Upper lobe of left lung (tissue), 6 donors: ENCODE data around the gene S100A2. TPM values are rescaled to one million over a fixed set of nuclear protein-coding genes. Genes with fewer than 3 reads are reported as not detected.
A peak's percentile ranks its signal among the peaks of the same experiment; 100 is the strongest.

ENCODE experiments used
- ATAC-seq, 2 donors: fragments of 200-7000 bp; cut with Tn5 transposase; one replicate each; pipeline ENCODE4 v1.9.1; 2022; ENCODE audit warnings: mild to moderate bottlenecking in 2 of 2, moderate library complexity in 2 of 2; ENCODE audit not compliant: low FRiP score in 2 of 2
- DNase-seq, 2 donors: peaks; one replicate each; pipeline ENCODE4 v3.0.0-alpha.2; 2019 to 2020
- H3K27ac ChIP-seq, 4 donors: fragments of 200-600 bp; sonication (generic); one replicate each; pipeline ENCODE4 v1.5.1; 2016 to 2019
- H3K27me3 ChIP-seq, 4 donors: fragments of 200-600 bp; sonication (generic); one replicate each; pipeline ENCODE4 v1.5.1; 2017 to 2019
- H3K36me3 ChIP-seq, 4 donors: fragments of 200-600 bp; sonication (generic); one replicate each; pipeline ENCODE4 v1.5.1; 2016 to 2019
- H3K4me1 ChIP-seq, 4 donors: fragments of 200-600 bp; sonication (generic); one replicate each; pipeline ENCODE4 v1.5.1; 2018 to 2019
- H3K4me3 ChIP-seq, 4 donors: fragments of 200-600 bp; sonication (generic); one replicate each; pipeline ENCODE4 v1.5.1; 2017 to 2019; ENCODE audit warnings: mild to moderate bottlenecking in 2 of 4, moderate library complexity in 1 of 4
- H3K9me3 ChIP-seq, 4 donors: fragments of 200-600 bp; sonication (generic); one replicate each; pipeline ENCODE4 v1.5.1; 2018 to 2019
- EP300 ChIP-seq, 4 donors: sonication (generic); formaldehyde crosslinking; IDR thresholded peaks; one replicate each; pipeline ENCODE4 v1.5.1; 2017; ENCODE audit warnings: antibody characterized with exemption in 4 of 4, control low read depth in 2 of 4
- POLR2A ChIP-seq, 4 donors: fragments of 450-650 bp; IDR thresholded peaks; one replicate each; pipeline ENCODE4 v1.5.1; 2016 to 2017; ENCODE audit warnings: antibody characterized with exemption in 4 of 4, mild to moderate bottlenecking in 2 of 4
- POLR2AphosphoS5 ChIP-seq, 2 donors: sonication (generic); formaldehyde crosslinking; IDR thresholded peaks; one replicate each; pipeline ENCODE4 v1.5.1; 2017; ENCODE audit warnings: antibody characterized with exemption in 2 of 2
- WGBS, 2 donors: methylation state at CpG; one replicate each; pipeline ENCODE4 v1.1.5; 2017 to 2018; 5-methylcytosine and 5-hydroxymethylcytosine counted together
- total RNA-seq, 6 donors: library from RNA; depleted of rRNA in 4 of 6; stranded (reverse); fragments of >200 nt in 4 of 6; gene quantifications; one replicate each; pipeline versions ENCODE4 v1.1.0 to v1.2.1, GENCODE V29; 2016 to 2021
- TF ChIP-seq, protein P1 (sequence below), 6 experiments: fragments of 450-650 bp in 4 of 6; fragments of 200-600 bp in 2 of 6; sonication (generic) in 2 of 6; IDR thresholded peaks; one replicate each; pipeline ENCODE4 v1.5.1; 2016 to 2019; ENCODE audit warnings: antibody characterized with exemption in 6 of 6
- donor health status: DM: no; HTN: no; CAD: no; lungs with moderate emphysema.
- donor health status: DM: no; HTN: yes; CAD: no; lungs with severe emphysema.

S100A2 gene
- total RNA-seq, 6 donors from 2014 or later: 2.0 to 12.0 (median 7.9) TPM; not detected in 1

- peak overlapping the region; percentile 86 to 99 (median 96) for H3K27ac ChIP-seq
- no peaks in the 10 kb centered on the region for H3K9me3 ChIP-seq
- TF ChIP-seq POLR2AphosphoS5 (IDR thresholded peaks at IDR 0.05) (no peak), EP300 (IDR thresholded peaks at IDR 0.05) (no peak), POLR2A (IDR thresholded peaks at IDR 0.05) (no peak)
- TF ChIP-seq, protein P1, sequence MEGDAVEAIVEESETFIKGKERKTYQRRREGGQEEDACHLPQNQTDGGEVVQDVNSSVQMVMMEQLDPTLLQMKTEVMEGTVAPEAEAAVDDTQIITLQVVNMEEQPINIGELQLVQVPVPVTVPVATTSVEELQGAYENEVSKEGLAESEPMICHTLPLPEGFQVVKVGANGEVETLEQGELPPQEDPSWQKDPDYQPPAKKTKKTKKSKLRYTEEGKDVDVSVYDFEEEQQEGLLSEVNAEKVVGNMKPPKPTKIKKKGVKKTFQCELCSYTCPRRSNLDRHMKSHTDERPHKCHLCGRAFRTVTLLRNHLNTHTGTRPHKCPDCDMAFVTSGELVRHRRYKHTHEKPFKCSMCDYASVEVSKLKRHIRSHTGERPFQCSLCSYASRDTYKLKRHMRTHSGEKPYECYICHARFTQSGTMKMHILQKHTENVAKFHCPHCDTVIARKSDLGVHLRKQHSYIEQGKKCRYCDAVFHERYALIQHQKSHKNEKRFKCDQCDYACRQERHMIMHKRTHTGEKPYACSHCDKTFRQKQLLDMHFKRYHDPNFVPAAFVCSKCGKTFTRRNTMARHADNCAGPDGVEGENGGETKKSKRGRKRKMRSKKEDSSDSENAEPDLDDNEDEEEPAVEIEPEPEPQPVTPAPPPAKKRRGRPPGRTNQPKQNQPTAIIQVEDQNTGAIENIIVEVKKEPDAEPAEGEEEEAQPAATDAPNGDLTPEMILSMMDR (IDR thresholded peaks at IDR 0.05): no peak
- no peaks in the 10 kb centered on the region for H3K27me3 ChIP-seq
- peak overlapping the region in 3 of 4 donors; percentile 31 to 60 (median 45) for H3K4me3 ChIP-seq
- WGBS, 2 donors: 90% methylated on average over 2 to 8 of the region's 8 CpGs
- peaks cover 0 to 25% (median 11%) of the 10 kb centered on the region in 4 donors for H3K36me3 ChIP-seq
- peaks cover 38 to 49% (median 44%) of the 10 kb centered on the region in 4 donors for H3K4me1 ChIP-seq
- DNase-seq: no peak
- ATAC-seq: no peak
These were observed 41.7 kb upstream of the S100A2 start for GRCh38 chr1:153607381-153607780.

DNA sequence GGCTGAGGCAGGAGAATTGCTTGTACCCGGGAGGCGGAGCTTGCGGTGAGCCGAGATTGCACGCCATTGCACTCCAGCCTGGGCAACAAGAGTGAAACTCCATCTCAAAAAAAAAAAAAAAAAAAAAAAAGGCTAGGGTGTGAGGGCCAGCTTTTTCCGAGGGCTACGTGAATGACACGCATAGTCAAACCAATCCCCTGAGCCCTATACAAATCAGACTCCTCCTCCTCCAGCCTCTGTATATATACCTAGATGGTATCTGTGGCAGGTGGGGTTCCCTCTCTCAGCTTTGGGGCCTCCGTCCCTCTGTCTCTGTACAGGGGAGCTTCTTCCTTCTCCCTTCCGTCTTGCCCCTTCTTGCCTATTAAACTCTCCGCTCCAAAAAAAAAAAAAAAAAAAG lies 40.5 kb upstream of the S100A2 start:
- Histone ChIP-seq H3K36me3 (peaks cover 0 to 25% (median 11%) of the 10 kb centered on the region in 4 donors), H3K27ac (no peak overlapping the region), H3K9me3 (no peaks in the 10 kb centered on the region), H3K27me3 (no peaks in the 10 kb centered on the region), H3K4me1 (peaks cover 34 to 44% (median 39%) of the 10 kb centered on the region in 4 donors), H3K4me3 (no peak overlapping the region)
- no peak for DNase-seq
- no peak for ATAC-seq
- no peak for TF ChIP-seq POLR2AphosphoS5 (IDR thresholded peaks at IDR 0.05)
- 96 to 97% methylated on average over 11 of the region's 11 CpGs for WGBS, 2 donors

DNA sequence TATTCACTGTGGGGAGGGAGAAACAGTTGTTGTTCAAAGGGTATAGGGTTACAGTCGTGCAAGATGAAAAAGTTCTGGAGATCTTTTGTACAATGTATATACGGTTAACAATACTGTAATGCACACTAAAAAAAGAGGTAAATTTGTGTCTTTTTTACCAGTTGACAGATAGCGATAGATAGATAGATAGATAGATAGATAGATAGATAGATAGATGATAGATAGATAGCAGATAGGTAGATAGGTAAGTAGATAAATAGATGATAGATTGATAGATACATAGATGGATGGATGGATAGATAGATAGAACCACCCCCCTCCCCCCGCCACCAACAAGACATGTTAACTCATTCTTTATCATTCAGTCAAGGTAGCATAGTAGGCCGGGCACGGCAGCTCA lies 37.1 kb upstream of the S100A2 start:
- TF ChIP-seq POLR2A (IDR thresholded peaks at IDR 0.05): no peak
- TF ChIP-seq, protein P1 (IDR thresholded peaks at IDR 0.05): no peak
- no peak for TF ChIP-seq EP300 (IDR thresholded peaks at IDR 0.05)
- no peak for TF ChIP-seq POLR2AphosphoS5 (IDR thresholded peaks at IDR 0.05)
- Histone ChIP-seq H3K4me1 (peaks cover 6 to 17% (median 12%) of the 10 kb centered on the region in 4 donors), H3K9me3 (no peaks in the 10 kb centered on the region), H3K36me3 (peaks cover 0 to 22% (median 11%) of the 10 kb centered on the region in 4 donors), H3K27ac (no peak overlapping the region), H3K27me3 (no peaks in the 10 kb centered on the region), H3K4me3 (no peak overlapping the region)
- DNase-seq (no peak), ATAC-seq (no peak)
- WGBS, 2 donors: 90 to 95% methylated on average over 6 of the region's 6 CpGs

GRCh38 chr1:153599847-153600246 lies 34.2 kb upstream of the S100A2 start:
- DNase-seq (no peak), ATAC-seq (no peak)
- Histone ChIP-seq H3K36me3 (no peaks in the 10 kb centered on the region), H3K27ac (no peak overlapping the region), H3K4me3 (no peak overlapping the region), H3K9me3 (no peaks in the 10 kb centered on the region), H3K27me3 (no peaks in the 10 kb centered on the region), H3K4me1 (peaks cover 0 to 8% (median 3%) of the 10 kb centered on the region in 4 donors)
- 86 to 88% methylated on average over 7 of the region's 7 CpGs for WGBS, 2 donors
- TF ChIP-seq, protein P1 (IDR thresholded peaks at IDR 0.05): no peak
- TF ChIP-seq POLR2A (IDR thresholded peaks at IDR 0.05): no peak
- TF ChIP-seq POLR2AphosphoS5 (IDR thresholded peaks at IDR 0.05): no peak
- no peak for TF ChIP-seq EP300 (IDR thresholded peaks at IDR 0.05)

- WGBS, 2 donors: 72 to 78% methylated on average over 6 to 7 of the region's 7 CpGs
- H3K9me3 ChIP-seq: no peaks in the 10 kb centered on the region
- peak overlapping the region in 1 of 4 donors; percentile 3 for H3K27ac ChIP-seq
- no peaks in the 10 kb centered on the region for H3K36me3 ChIP-seq
- no peak overlapping the region for H3K4me3 ChIP-seq
- DNase-seq: no peak
- no peaks in the 10 kb centered on the region for H3K27me3 ChIP-seq
- TF ChIP-seq POLR2AphosphoS5 (IDR thresholded peaks at IDR 0.05) (no peak), EP300 (IDR thresholded peaks at IDR 0.05) (no peak), POLR2A (IDR thresholded peaks at IDR 0.05) (no peak)
- TF ChIP-seq, protein P1 (IDR thresholded peaks at IDR 0.05): no peak
- peaks cover 0 to 6% (median 3%) of the 10 kb centered on the region in 4 donors for H3K4me1 ChIP-seq
- ATAC-seq: peak in 1 of 2 donors; percentile 80
These were observed 32.9 kb upstream of the S100A2 start for GRCh38 chr1:153598309-153599172.
